CD4-positive, alpha-beta T cell (primary cell): ENCODE results near the gene TSPAN31. TPM values are rescaled to one million over a fixed set of nuclear protein-coding genes. Genes with fewer than 3 reads are reported as not detected.

Experiments used
- ATAC-seq: fragments of 200-7000 bp; cut with Tn5 transposase; one replicate; pipeline ENCODE4 v1.10.0; 2022; ENCODE audit warnings: mild to moderate bottlenecking; ENCODE audit not compliant: poor library complexity
- CTCF ChIA-PET: fragments of 350-600 bp; sonication (Branson Sonifier 250); formaldehyde crosslinking; loops from one replicate; lab custom pipeline; 2021; ENCODE audit warnings: antibody characterized with exemption, inconsistent platforms; lab: Charles Lee
- POLR2A ChIA-PET: fragments of 350-600 bp; sonication (Branson Sonifier 250); formaldehyde crosslinking; loops from one replicate; lab custom pipeline; 2021; ENCODE audit warnings: antibody characterized with exemption, inconsistent platforms; lab: Charles Lee
- DNase-seq, 14 experiments: peaks; one replicate each; pipeline ENCODE4 v3.0.0-alpha.2; 2013 to 2020; ENCODE audit warnings: mixed read lengths in 2 of 14
- H3K27ac ChIP-seq, 2 donors: one replicate each; pipeline versions ENCODE4 v1.5.1 to v1.7.0; 2013; ENCODE audit warnings: low read length in 2 of 2, low read depth in 1 of 2, mild to moderate bottlenecking in 1 of 2
- H3K27me3 ChIP-seq, 2 experiments: 1 replicate in 1 of 2; 2 replicates in 1 of 2; pipeline versions ENCODE4 v1.6.1 to v1.7.0; 2013; ENCODE audit warnings: low read length in 2 of 2, control low read depth in 1 of 2, mild to moderate bottlenecking in 1 of 2, moderate library complexity in 1 of 2; ENCODE audit not compliant: insufficient read depth in 2 of 2, control insufficient read depth in 1 of 2
- H3K36me3 ChIP-seq: one replicate; pipeline ENCODE4 v1.6.1; 2013; ENCODE audit warnings: low read length, control low read depth; ENCODE audit not compliant: insufficient read depth
- H3K4me1 ChIP-seq: one replicate; pipeline ENCODE4 v1.6.1; 2013; ENCODE audit warnings: low read length, control low read depth; ENCODE audit not compliant: insufficient read depth
- H3K4me3 ChIP-seq: one replicate; pipeline ENCODE4 v1.5.1; 2013; ENCODE audit warnings: mild to moderate bottlenecking, low read length, moderate library complexity
- H3K9me3 ChIP-seq, 2 experiments: 1 replicate in 1 of 2; 2 replicates in 1 of 2; pipeline versions ENCODE4 v1.6.1 to v1.7.0; 2013; ENCODE audit warnings: low read length in 2 of 2, mild to moderate bottlenecking in 2 of 2, control low read depth in 1 of 2, moderate library complexity in 1 of 2; ENCODE audit not compliant: control insufficient read depth in 1 of 2, insufficient read depth in 1 of 2
- H3K27ac Mint-ChIP-seq: one replicate; pipeline ENCODE4 v1.8.0; 2020; ENCODE audit warnings: mixed read lengths
- H3K27me3 Mint-ChIP-seq: one replicate; pipeline ENCODE4 v1.8.0; 2021; ENCODE audit warnings: mixed read lengths
- H3K36me3 Mint-ChIP-seq: one replicate; pipeline ENCODE4 v1.8.0; 2021; ENCODE audit warnings: low read depth, mixed read lengths
- H3K4me1 Mint-ChIP-seq: one replicate; pipeline ENCODE4 v1.8.0; 2021; ENCODE audit warnings: low read depth, mixed read lengths
- H3K4me3 Mint-ChIP-seq: one replicate; pipeline ENCODE4 v1.8.0; 2020; ENCODE audit warnings: mild to moderate bottlenecking, mixed read lengths
- H3K9me3 Mint-ChIP-seq: one replicate; pipeline ENCODE4 v1.8.0; 2020; ENCODE audit warnings: mixed read lengths
- CTCF ChIP-seq: fragments of 200-600 bp; IDR thresholded peaks from one replicate; pipeline ENCODE4 v1.8.0; 2022; ENCODE audit warnings: antibody characterized with exemption, mild to moderate bottlenecking
- intact Hi-C, 2 experiments: fragments of 100-400 bp; cut with DNase I in 1 of 2; cut with micrococcal nuclease in 1 of 2; formaldehyde crosslinking; loops; one replicate each; pipeline versions ENCODE4 v1.15.1 to v1.9.0; 2023 to 2025; cut with DNase I, micrococcal nuclease
- total RNA-seq, 174 experiments: library from RNA in 2 of 174; stranded (reverse) in 2 of 174; gene quantifications; one replicate each; pipeline ENCODE4 v1.2.3 and lab custom pipeline; 2021 to 2026

Gene TSPAN31
- total RNA-seq, 2 experiments from 2014 or later = 10.3 to 10.7 TPM

- Histone ChIP-seq H3K4me3 (peak overlapping the region; percentile 60), H3K27me3 (peaks cover 27 to 31% of the 10 kb centered on the region in 2 experiments), H3K4me1 (peaks cover 33% of the 10 kb centered on the region), H3K27ac (no peak overlapping the region), H3K9me3 (peaks cover 0 to 10% of the 10 kb centered on the region in 2 experiments), H3K36me3 (peaks cover 2% of the 10 kb centered on the region)
- ATAC-seq (no peak), DNase-seq (no peak)
- Mint-ChIP-seq H3K27ac (no peak overlapping the region), H3K27me3 (peaks cover 35% of the 10 kb centered on the region), H3K36me3 (peaks cover 18% of the 10 kb centered on the region), H3K4me1 (peaks cover 46% of the 10 kb centered on the region), H3K4me3 (peak overlapping the region; percentile 86), H3K9me3 (no peaks in the 10 kb centered on the region)
- intact Hi-C loops = no loop called here
- no peak for TF ChIP-seq CTCF
- ChIA-PET CTCF (interaction anchor here (1.3 to 2.8 kb wide), 2 partner anchors 8 to 19 kb away, joined by 5 to 18 read pairs; partner anchors contain the start of gene TSFM), POLR2A (interaction anchor here (0.9 to 1.2 kb wide), 4 partner anchors 12 to 19 kb away, joined by 3 to 6 read pairs (median 3); partner anchors contain the start of genes CDK4, TSFM and TSPAN31)
Measured at GRCh38 chr12:57763881-57764661, 19.2 kb downstream of the TSPAN31 start.

GRCh38 chr12:57764662-57765002 is 19.8 kb downstream of the TSPAN31 start:
- H3K27me3 Mint-ChIP-seq = peaks cover 35% of the 10 kb centered on the region
- H3K36me3 Mint-ChIP-seq = peaks cover 18% of the 10 kb centered on the region
- no peaks in the 10 kb centered on the region for H3K9me3 Mint-ChIP-seq
- Histone ChIP-seq H3K36me3 (peaks cover 5% of the 10 kb centered on the region), H3K9me3 (peaks cover 0 to 10% of the 10 kb centered on the region in 2 experiments), H3K27ac (no peak overlapping the region), H3K27me3 (peaks cover 27 to 31% of the 10 kb centered on the region in 2 experiments), H3K4me3 (peak overlapping the region; percentile 60), H3K4me1 (peaks cover 30% of the 10 kb centered on the region)
- POLR2A ChIA-PET = interaction anchor here (0.9 to 1.2 kb wide), 4 partner anchors 13 to 20 kb away, joined by 3 to 6 read pairs (median 3); partner anchors contain the start of genes CDK4, TSFM and TSPAN31
- DNase-seq (no peak), ATAC-seq (peak; percentile 14)
- no peak overlapping the region for H3K27ac Mint-ChIP-seq
- CTCF ChIA-PET = interaction anchor here (1.3 to 2.8 kb wide), 2 partner anchors 8 to 18 kb away, joined by 5 to 18 read pairs; partner anchors contain the start of gene TSFM
- intact Hi-C loops = loop anchor here in 1 of 2 experiments (1.0 kb wide), 1 partner anchor 8 kb away; no protein-coding TSS in a partner anchor
- TF ChIP-seq CTCF = no peak
- H3K4me3 Mint-ChIP-seq = peak overlapping the region; percentile 86
- H3K4me1 Mint-ChIP-seq = peaks cover 41% of the 10 kb centered on the region

GRCh38 chr12:57765003-57765697 is 20.3 kb downstream of the TSPAN31 start:
- peak; percentile 71 for ATAC-seq
- ChIA-PET POLR2A (interaction anchor here (0.9 to 2.8 kb wide), 6 partner anchors 13 to 20 kb away, joined by 3 to 11 read pairs (median 4); partner anchors contain the start of genes CDK4, TSFM and TSPAN31), CTCF (interaction anchor here (0.5 to 2.8 kb wide), 3 partner anchors 9 to 108 kb away, joined by 4 to 18 read pairs (median 5); partner anchors contain the start of gene TSFM)
- H3K9me3 ChIP-seq = peaks cover 0 to 10% of the 10 kb centered on the region in 2 experiments
- peaks cover 30% of the 10 kb centered on the region for H3K4me1 ChIP-seq
- Mint-ChIP-seq H3K9me3 (no peaks in the 10 kb centered on the region), H3K4me3 (peak overlapping the region; percentile 86), H3K36me3 (peaks cover 17% of the 10 kb centered on the region), H3K27ac (no peak overlapping the region), H3K4me1 (peaks cover 38% of the 10 kb centered on the region), H3K27me3 (peaks cover 35% of the 10 kb centered on the region)
- DNase-seq = peak in 12 of 14 experiments; percentile 38 to 74 (median 54)
- H3K27ac ChIP-seq = no peak overlapping the region
- H3K4me3 ChIP-seq = peak overlapping the region; percentile 60
- peak; percentile 59 for TF ChIP-seq CTCF
- peaks cover 27 to 31% of the 10 kb centered on the region in 2 experiments for H3K27me3 ChIP-seq
- peaks cover 6% of the 10 kb centered on the region for H3K36me3 ChIP-seq
- intact Hi-C loops = loop anchor here in 1 of 2 experiments (1.0 kb wide), 1 partner anchor 9 kb away; no protein-coding TSS in a partner anchor
